ENCODE results near the gene ARHGAP6. TPM values are rescaled to one million over a fixed set of nuclear protein-coding genes. Genes with fewer than 3 reads are reported as not detected.

Gene ARHGAP6
- total RNA-seq, 1 experiment from 2014 or later, result 0.07 TPM

GRCh38 chrX:11244636-11245035 lies 421.1 kb downstream of the ARHGAP6 start:
- no peak overlapping the region for H3T11ph ChIP-seq (ENCODE audit: low read length)
- H3K4me3 Mint-ChIP-seq, result no peak overlapping the region
- no peak overlapping the region for H2BK12ac ChIP-seq (ENCODE audit: insufficient read length, low read depth, low read length)
- H3K27me3 ChIP-seq (ENCODE audit: insufficient read depth, low read length), result no peaks in the 10 kb centered on the region
- no peak overlapping the region for H3K27ac Mint-ChIP-seq
- H3K23ac ChIP-seq (ENCODE audit: insufficient read length, low read depth, low read length), result no peak overlapping the region
- no peak overlapping the region for H2AFZ ChIP-seq (ENCODE audit: low read length)
- H2BK15ac ChIP-seq (ENCODE audit: low read depth, low read length), result no peak overlapping the region
- H3K23me2 ChIP-seq (ENCODE audit: insufficient read length, low read depth, low read length, poor library complexity, severe bottlenecking), result no peaks in the 10 kb centered on the region
- no peak overlapping the region for H2AK5ac ChIP-seq (ENCODE audit: insufficient read length, low read length)
- no peak overlapping the region for H3K4ac ChIP-seq (ENCODE audit: low read depth, low read length)
- H4K91ac ChIP-seq (ENCODE audit: insufficient read length, low read depth, low read length), result no peak overlapping the region
- H3K4me1 Mint-ChIP-seq, result no peaks in the 10 kb centered on the region
- H3K27ac ChIP-seq (ENCODE audit: insufficient read length, low read depth, low read length), result no peak overlapping the region
- H3K14ac ChIP-seq (ENCODE audit: insufficient read depth, low read length), result no peak overlapping the region
- no peak for DNase-seq
- no peaks in the 10 kb centered on the region for H3K79me1 ChIP-seq (ENCODE audit: insufficient read depth, low read depth, low read length, poor library complexity, severe bottlenecking)
- H3K9me3 ChIP-seq (ENCODE audit: control insufficient read depth, low read depth, low read length), result no peaks in the 10 kb centered on the region
- H3K56ac ChIP-seq (ENCODE audit: insufficient read length, low read depth, low read length), result no peak overlapping the region
- H2BK120ac ChIP-seq (ENCODE audit: low read depth, low read length, poor library complexity, severe bottlenecking), result no peak overlapping the region
- no peaks in the 10 kb centered on the region for H3K79me2 ChIP-seq (ENCODE audit: insufficient read depth, low read length)
- H3K9ac ChIP-seq (ENCODE audit: extremely low read depth, insufficient read length, low read length), result no peak overlapping the region
- no peaks in the 10 kb centered on the region for H3K4me1 ChIP-seq (ENCODE audit: insufficient read depth, low read length)
- H3K18ac ChIP-seq (ENCODE audit: insufficient read length, low read depth, low read length), result no peak overlapping the region
- no peak overlapping the region for H2BK5ac ChIP-seq (ENCODE audit: insufficient read length, low read length)
- peaks cover 0 to 2% (median 0%) of the 10 kb centered on the region in 3 experiments; a peak in 1 of 7 replicates for H3K36me3 Mint-ChIP-seq (ENCODE audit: insufficient read depth in 1 of 3, low read depth in 3 of 3)
- no peaks in the 10 kb centered on the region for H4K20me1 ChIP-seq (ENCODE audit: control insufficient read depth, insufficient read depth, insufficient read length)
- no peak for TF ChIP-seq CTCF (conservative IDR thresholded peaks at IDR 0.05)
- H3K9me3 Mint-ChIP-seq, result peaks cover 56 to 57% of the 10 kb centered on the region in 2 experiments
- H4K5ac ChIP-seq (ENCODE audit: insufficient read length, low read depth, low read length), result no peak overlapping the region
- no CpG with 5 or more reads among the region's 2 CpGs for WGBS (ENCODE audit: extremely low coverage, insufficient read length, low lambda C conversion rate)
- no peaks in the 10 kb centered on the region for H3K27me3 Mint-ChIP-seq (ENCODE audit: low read depth)
- no peak overlapping the region for H4K8ac ChIP-seq (replicated peaks; ENCODE audit: insufficient read length, low read depth, low read length)
- H2BK20ac ChIP-seq (ENCODE audit: low read depth, low read length, poor library complexity, severe bottlenecking), result no peak overlapping the region
- H3K4me2 ChIP-seq (ENCODE audit: insufficient read depth, insufficient read length, low read length), result no peak overlapping the region

Data from H9 (cell line).